Adrenal gland (tissue), 5 donors: ENCODE data around the gene TNK1.
"Not testable (repeated sequence)": the region's sequence is repeated elsewhere in the genome, so short reads cannot be mapped to it uniquely, and the experiment has no call there.

Experiments used
- POLR2A ChIP-seq, 2 donors: fragments of 450-650 bp; IDR thresholded peaks; one replicate each; pipeline ENCODE4 v1.6.1; 2017; ENCODE audit warnings: antibody characterized with exemption in 2 of 2, mild to moderate bottlenecking in 2 of 2, moderate library complexity in 1 of 2
- TF ChIP-seq, protein P1 (sequence below), 6 experiments: fragments of 450-650 bp in 4 of 6; fragments of 200-600 bp in 2 of 6; sonication (generic) in 1 of 6; IDR thresholded peaks; 1 replicate in 5 of 6; 2 replicates in 1 of 6; pipeline versions ENCODE4 v1.5.1 to v1.8.0; 2016 to 2021; ENCODE audit warnings: antibody characterized with exemption in 6 of 6, mild to moderate bottlenecking in 2 of 6, moderate library complexity in 1 of 6
- donor health status: DM: no; HTN: no; CAD: no.

DNA sequence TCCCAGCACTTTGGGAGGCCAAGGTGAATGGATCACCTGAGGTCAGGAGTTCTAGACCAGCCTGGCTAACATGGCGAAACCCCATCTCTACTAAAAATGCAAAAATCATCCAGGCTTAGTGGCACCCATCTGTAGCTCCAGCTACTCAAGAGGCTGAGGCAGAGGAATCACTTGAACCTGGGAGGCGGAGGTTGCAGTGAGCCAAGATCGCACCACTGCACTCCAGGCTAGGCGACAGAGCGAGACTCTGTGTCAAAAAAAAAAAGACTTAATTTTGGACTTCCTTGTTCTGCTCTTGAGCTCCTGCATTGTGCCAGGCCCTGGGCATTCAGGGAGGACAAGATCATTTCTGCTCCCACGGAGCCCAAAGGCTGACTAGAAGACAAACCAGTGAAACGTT, 43.3 kb upstream of the TNK1 start:
- TF ChIP-seq, protein P1, sequence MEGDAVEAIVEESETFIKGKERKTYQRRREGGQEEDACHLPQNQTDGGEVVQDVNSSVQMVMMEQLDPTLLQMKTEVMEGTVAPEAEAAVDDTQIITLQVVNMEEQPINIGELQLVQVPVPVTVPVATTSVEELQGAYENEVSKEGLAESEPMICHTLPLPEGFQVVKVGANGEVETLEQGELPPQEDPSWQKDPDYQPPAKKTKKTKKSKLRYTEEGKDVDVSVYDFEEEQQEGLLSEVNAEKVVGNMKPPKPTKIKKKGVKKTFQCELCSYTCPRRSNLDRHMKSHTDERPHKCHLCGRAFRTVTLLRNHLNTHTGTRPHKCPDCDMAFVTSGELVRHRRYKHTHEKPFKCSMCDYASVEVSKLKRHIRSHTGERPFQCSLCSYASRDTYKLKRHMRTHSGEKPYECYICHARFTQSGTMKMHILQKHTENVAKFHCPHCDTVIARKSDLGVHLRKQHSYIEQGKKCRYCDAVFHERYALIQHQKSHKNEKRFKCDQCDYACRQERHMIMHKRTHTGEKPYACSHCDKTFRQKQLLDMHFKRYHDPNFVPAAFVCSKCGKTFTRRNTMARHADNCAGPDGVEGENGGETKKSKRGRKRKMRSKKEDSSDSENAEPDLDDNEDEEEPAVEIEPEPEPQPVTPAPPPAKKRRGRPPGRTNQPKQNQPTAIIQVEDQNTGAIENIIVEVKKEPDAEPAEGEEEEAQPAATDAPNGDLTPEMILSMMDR (IDR thresholded peaks at IDR 0.05) = not testable (repeated sequence)
- TF ChIP-seq POLR2A (IDR thresholded peaks at IDR 0.05) = not testable (repeated sequence)
